ENCODE results near the gene CELF5. TPM values are rescaled to one million over a fixed set of nuclear protein-coding genes. Genes with fewer than 3 reads are reported as not detected.

Gene CELF5
- total and polyA plus RNA-seq, 9 of the 15 experiments (the other 6 are each of a cell fraction or from before 2014, with no cell fraction given) = 0.01 to 0.56 (median 0.22) TPM

DNA sequence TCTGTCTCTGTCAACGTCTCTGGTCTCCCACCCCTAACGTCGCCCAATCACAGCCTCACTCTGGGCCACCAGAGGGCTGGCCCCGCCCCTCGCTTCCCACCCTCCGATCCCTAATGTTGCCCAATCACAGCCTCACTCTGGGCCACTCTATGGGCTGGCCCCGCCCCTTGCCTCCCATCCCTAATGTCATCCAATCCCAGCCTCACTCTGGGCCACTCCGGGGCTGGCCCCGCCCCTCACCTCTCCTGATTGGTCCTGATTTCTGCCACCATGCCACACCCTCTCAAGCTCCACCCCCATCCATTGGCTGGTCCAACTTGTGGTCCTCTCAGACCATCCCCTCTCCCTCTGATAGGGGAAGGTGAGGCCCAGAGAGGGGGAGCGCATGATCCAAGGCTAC is 24.9 kb downstream of the CELF5 start (continued):
- TF ChIP-seq, protein P1, sequence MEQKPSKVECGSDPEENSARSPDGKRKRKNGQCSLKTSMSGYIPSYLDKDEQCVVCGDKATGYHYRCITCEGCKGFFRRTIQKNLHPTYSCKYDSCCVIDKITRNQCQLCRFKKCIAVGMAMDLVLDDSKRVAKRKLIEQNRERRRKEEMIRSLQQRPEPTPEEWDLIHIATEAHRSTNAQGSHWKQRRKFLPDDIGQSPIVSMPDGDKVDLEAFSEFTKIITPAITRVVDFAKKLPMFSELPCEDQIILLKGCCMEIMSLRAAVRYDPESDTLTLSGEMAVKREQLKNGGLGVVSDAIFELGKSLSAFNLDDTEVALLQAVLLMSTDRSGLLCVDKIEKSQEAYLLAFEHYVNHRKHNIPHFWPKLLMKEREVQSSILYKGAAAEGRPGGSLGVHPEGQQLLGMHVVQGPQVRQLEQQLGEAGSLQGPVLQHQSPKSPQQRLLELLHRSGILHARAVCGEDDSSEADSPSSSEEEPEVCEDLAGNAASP (IDR thresholded peaks at IDR 0.05) = no peak
- TF ChIP-seq ZC3H11A (IDR thresholded peaks at IDR 0.05; ENCODE audit: low read depth, low read length) (no peak), HNRNPLL (IDR thresholded peaks at IDR 0.05; ENCODE audit: low read depth, low read length, poor library complexity, severe bottlenecking) (no peak), SMARCE1 (IDR thresholded peaks at IDR 0.05) (no peak), DMBX1 (CRISPR knock-in tag; IDR thresholded peaks at IDR 0.05; ENCODE audit: borderline replicate concordance) (no peak), CEBPG (CRISPR knock-in tag; IDR thresholded peaks at IDR 0.05) (no peak; the same call in 1 of the 2 replicates), CEBPG (tag; conservative IDR thresholded peaks at IDR 0.05 in 1 of 2, IDR thresholded peaks at IDR 0.05 in 1 of 2) (peak in 1 of 2 experiments; percentile 74; a peak in 2 of 4 replicates), HDAC8 (tag; IDR thresholded peaks at IDR 0.05) (no peak), FOXA1 (IDR thresholded peaks at IDR 0.05; ENCODE audit: borderline replicate concordance) (no peak), NR2C1 (IDR thresholded peaks at IDR 0.05) (no peak), NR2C1 (tag; IDR thresholded peaks at IDR 0.05) (no peak), KDM4B (IDR thresholded peaks at IDR 0.05; ENCODE audit: borderline replicate concordance in 2 of 2, low read depth in 1 of 2) (no peak), DDX20 (tag; IDR thresholded peaks at IDR 0.05; ENCODE audit: low read depth) (no peak), MEIS2 (IDR thresholded peaks at IDR 0.05; ENCODE audit: partially characterized antibody) (no peak), NR2C2 (CRISPR knock-in tag; IDR thresholded peaks at IDR 0.05) (no peak), NR2C2 (tag; IDR thresholded peaks at IDR 0.05) (no peak), CEBPB (tag; IDR thresholded peaks at IDR 0.05) (peak; percentile 66)
- TF ChIP-seq, protein P2, sequence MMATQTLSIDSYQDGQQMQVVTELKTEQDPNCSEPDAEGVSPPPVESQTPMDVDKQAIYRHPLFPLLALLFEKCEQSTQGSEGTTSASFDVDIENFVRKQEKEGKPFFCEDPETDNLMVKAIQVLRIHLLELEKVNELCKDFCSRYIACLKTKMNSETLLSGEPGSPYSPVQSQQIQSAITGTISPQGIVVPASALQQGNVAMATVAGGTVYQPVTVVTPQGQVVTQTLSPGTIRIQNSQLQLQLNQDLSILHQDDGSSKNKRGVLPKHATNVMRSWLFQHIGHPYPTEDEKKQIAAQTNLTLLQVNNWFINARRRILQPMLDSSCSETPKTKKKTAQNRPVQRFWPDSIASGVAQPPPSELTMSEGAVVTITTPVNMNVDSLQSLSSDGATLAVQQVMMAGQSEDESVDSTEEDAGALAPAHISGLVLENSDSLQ (IDR thresholded peaks at IDR 0.05) = peak; percentile 84
- TF ChIP-seq, protein P3, sequence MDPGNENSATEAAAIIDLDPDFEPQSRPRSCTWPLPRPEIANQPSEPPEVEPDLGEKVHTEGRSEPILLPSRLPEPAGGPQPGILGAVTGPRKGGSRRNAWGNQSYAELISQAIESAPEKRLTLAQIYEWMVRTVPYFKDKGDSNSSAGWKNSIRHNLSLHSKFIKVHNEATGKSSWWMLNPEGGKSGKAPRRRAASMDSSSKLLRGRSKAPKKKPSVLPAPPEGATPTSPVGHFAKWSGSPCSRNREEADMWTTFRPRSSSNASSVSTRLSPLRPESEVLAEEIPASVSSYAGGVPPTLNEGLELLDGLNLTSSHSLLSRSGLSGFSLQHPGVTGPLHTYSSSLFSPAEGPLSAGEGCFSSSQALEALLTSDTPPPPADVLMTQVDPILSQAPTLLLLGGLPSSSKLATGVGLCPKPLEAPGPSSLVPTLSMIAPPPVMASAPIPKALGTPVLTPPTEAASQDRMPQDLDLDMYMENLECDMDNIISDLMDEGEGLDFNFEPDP (CRISPR knock-in tag; IDR thresholded peaks at IDR 0.05) = no peak
- TF ChIP-seq, protein P4, sequence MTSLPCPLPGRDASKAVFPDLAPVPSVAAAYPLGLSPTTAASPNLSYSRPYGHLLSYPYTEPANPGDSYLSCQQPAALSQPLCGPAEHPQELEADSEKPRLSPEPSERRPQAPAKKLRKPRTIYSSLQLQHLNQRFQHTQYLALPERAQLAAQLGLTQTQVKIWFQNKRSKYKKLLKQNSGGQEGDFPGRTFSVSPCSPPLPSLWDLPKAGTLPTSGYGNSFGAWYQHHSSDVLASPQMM (CRISPR knock-in tag; IDR thresholded peaks at IDR 0.05) = no peak
- TF ChIP-seq, protein P5, sequence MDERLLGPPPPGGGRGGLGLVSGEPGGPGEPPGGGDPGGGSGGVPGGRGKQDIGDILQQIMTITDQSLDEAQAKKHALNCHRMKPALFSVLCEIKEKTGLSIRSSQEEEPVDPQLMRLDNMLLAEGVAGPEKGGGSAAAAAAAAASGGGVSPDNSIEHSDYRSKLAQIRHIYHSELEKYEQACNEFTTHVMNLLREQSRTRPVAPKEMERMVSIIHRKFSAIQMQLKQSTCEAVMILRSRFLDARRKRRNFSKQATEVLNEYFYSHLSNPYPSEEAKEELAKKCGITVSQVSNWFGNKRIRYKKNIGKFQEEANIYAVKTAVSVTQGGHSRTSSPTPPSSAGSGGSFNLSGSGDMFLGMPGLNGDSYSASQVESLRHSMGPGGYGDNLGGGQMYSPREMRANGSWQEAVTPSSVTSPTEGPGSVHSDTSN (CRISPR knock-in tag; IDR thresholded peaks at IDR 0.05; ENCODE audit: low read depth) = no peak
- TF ChIP-seq, protein P5 (tag; conservative IDR thresholded peaks at IDR 0.05; ENCODE audit: low read depth) = peak; percentile 35; the same call in 1 of the 2 replicates

Measured in K562 (cell line).